Activated naive CD8-positive, alpha-beta T cell treated with anti-CD3 and anti-CD28 coated beads, Interleukin-2, amount 50 U/mL, for 16 hours (primary cell): ENCODE measurements around the gene DUSP15.
"Not testable (repeated sequence)": the region's sequence is repeated elsewhere in the genome, so short reads cannot be mapped to it uniquely, and the experiment has no call there.

Source experiments
- DNase-seq: peaks from one replicate; pipeline ENCODE4 v3.0.0-alpha.2; 2020; ENCODE audit warnings: low read depth, low spot score

The DUSP15 gene

DNA sequence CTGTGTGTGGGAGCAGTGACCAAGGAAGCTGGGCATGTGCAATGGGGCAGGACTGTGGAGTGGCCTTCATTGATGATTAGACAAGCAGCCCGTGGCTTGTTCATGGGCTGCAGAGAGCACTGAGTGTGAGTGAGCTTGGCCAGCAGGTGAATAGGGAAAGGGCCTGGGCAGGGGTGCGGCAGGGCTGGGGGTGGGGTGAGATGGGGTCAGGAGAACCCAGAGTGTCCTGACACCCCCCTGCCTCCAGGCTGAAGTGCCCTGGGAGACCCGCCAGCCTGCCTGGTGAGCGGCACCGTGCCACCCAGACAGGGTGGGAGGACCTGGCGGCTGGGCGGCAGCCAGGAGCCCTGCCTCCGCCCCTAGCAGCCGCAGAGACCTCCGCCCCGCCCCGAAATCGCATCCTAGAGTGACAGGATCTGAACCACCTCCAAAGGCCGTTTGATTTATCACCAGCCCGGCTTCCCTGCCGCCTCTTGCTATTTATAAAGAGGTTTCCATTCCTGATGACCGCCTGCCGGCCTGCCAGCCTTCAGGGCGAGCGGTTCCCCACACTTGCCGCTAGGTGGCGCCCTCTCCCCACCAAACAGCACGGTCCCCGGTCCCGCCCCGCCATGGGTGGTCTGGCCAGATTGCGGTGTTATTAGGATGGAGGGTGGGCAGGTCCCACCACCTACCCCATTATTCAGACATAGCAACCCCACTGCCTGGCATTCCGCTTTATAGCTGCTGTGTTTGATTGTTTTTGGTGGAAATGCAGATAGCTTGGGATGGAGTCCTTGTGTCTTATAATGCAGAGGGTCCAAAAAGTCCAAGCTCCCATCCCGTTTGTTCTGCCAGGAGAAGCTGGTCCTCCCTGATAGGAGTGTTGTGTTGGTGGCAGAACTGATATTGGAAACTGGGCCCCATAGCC is 47.7 kb downstream of the DUSP15 start:
- peak; percentile 61 for DNase-seq

DNA sequence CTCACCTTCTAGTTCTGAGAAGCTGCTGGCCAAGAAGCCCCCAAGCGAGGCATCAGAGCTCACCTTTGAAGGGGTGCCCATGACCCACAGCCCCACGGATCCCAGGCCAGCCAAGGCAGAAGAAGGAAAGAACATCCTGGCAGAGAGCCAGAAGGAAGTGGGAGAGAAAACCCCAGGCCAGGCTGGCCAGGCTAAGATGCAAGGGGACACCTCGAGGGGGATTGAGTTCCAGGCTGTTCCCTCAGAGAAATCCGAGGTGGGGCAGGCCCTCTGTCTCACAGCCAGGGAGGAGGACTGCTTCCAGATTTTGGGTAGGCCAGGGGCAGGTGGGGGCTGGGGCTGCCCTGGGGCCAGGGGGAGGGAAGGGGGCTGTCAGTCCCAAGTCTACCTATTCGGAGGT is 48.9 kb downstream of the DUSP15 start:
- no peak for DNase-seq

DNA sequence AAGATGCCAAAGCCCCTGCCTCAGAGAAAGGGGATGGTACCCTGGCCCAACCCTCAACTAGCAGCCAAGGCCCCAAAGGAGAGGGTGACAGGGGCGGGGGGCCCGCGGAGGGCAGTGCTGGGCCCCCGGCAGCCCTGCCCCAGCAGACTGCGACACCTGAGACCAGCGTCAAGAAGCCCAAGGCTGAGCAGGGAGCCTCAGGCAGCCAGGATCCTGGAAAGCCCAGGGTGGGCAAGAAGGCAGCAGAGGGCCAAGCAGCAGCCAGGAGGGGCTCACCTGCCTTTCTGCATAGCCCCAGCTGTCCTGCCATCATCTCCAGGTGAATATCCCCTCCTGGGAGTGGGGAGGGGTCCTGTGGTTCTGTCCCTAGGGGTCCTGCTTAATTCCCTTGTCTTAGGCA is 50.1 kb downstream of the DUSP15 start:
- no peak for DNase-seq

DNA sequence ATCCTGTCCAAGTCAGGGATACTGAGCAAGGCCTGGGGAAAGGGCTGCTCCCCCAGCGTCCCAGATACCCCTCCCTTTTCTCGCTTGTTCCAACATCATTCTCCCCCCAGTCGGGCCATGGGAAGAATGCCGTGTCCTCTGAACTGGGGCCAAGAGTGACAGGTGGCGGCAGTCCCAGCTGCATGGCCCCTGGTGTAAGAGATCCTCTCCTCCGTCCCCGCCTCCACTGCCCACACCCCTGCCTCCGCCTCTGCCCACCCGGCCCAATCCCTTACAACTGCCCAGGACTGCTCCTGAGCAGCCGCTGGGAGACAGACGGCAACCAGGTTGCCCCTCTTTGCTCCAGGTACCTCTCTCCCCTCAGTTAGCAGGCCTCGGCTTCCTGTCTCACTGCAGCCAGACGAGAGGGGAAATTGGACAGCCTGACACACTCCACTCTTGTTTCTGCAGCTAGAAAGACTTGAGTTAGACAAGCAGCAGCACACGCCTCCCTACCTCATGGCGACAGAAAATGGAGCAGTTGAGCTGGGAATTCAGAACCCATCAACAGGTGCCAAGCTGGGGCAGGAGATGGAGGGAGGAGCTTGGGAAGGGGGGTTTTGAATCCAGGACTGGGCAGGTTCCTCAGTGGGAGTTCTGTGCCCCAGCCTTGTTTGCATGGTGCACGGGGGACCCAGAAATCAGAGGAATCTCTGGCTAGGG is 51.1 kb downstream of the DUSP15 start, which contains the start of gene MYLK2:
Gene MYLK2 (plus strand): TSS at position 274 of the 702 bp plus-strand sequence. CDS start 225 bp downstream, at position 499.
- no peak for DNase-seq

DNA sequence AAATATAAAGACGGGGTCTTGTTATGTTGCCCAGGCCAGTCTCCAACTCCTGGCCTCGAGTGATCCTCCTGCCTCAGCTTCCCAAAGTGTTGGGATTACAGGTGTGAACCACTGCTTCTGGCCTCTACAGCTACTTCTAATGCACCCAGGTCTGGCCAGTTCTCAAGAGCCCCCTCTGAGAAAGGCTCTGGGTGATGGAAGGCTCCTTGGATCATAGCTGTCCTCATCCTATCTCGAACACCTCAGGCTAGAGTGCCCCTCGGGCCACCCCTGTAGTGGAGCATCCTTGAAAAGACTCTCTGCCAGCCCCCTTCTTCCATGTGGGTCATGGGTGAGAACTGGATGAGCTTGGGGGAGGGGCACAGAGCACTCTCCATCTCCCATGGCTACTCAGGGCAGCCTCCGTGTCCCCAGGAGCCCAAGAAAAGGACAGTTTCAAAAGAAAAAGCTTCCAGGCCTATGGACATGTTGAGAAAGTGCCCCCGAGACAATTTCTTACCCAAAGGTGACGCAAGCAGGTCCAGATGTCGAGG is 51.9 kb downstream of the DUSP15 start:
- no peak for DNase-seq

DNA sequence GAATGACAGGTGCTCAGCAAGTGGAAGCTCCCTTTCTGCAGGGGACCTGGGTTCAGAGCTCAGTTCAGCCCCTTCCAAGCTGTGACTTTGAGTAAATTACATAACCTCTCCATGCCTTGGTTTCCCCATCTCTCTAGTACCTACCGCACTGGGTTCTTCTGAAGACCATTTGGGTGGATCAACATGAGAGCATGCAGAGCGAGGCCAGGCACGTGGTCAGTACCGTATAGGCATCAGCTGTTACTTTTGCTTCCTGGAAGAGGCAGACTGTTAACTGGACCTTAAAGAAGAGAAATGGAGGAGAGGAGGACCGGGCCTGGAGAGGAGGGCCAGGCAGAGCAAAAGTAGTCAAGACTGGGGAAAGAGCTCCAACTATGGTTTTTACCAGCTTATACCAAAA is 52.9 kb downstream of the DUSP15 start:
- no peak for DNase-seq

DNA sequence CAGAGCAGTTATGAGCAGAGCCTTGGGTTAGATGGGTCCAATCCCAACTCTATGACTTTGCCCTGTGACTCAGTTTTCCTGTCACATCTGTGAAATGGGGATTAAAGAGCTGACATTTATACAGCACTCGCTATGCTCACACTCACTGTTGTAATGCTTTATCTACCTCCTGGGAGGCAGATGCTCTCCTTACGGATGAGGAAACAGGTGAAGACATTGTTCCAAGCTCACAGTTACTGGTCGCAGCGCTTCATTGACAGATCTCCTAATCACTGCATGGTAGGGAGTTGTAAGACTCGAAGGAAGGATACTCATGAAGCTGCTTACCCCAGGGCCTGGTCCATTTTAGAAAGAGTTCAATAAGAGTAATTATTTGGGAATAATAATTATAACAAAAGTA is 54.1 kb downstream of the DUSP15 start:
- DNase-seq: no peak

DNA sequence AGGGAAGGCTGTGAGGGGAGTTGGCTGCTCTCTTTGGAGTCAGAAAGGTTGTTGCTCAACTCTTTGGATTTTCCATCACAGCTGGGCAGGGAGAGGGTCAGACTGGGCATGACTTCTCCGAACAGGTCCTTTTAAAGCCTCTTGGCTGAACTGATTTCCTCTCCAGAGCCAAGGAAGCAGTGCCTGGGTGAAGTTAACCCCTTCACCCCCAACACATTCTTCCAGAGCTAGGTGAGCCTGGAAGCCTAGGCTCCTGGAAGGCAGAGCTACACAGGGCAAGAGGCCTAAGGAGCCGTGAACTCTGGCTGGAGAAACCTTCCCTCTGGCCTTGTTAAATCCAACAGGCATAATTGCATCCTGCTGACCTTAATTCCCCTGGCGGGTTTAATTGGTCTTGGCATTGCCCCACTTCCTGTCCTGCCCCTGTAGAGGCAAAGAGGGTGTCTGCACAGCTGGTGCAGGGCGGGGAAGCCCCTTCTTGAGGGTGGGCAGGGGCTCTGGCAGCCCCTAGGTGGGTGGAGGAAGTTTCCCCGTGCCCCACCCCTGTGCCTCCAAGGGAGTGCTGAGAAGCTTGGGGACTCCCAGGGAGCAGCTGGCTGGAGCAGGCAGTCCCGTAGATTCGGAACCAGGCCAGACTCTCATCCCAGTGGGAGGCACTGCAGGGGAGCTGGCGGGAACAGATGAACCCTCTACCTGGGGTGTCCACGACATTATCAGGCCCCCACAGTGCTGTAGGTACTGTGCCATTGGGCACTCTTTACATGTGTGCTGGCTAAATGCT is 54.7 kb downstream of the DUSP15 start:
- DNase-seq: no peak

DNA sequence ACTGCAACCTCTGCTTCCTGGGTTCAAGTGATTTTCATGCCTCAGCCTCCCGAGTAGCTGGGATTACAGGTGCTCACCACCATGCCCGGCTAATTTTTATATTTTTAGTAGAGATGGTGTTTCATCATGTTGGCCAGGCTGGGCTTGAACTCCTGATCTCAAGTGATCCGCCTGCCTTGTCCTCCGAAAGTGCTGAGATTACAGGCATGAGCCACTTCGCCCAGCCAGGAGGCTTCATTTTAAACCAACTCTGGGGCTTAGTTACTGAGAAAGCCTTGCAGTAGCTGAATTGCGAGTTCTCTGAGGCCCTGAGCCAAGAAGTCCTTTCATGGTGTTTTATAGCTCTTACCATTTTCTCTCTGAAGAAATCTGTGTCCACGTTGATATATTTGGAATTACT is 56.2 kb downstream of the DUSP15 start:
- DNase-seq: not testable (repeated sequence)

DNA sequence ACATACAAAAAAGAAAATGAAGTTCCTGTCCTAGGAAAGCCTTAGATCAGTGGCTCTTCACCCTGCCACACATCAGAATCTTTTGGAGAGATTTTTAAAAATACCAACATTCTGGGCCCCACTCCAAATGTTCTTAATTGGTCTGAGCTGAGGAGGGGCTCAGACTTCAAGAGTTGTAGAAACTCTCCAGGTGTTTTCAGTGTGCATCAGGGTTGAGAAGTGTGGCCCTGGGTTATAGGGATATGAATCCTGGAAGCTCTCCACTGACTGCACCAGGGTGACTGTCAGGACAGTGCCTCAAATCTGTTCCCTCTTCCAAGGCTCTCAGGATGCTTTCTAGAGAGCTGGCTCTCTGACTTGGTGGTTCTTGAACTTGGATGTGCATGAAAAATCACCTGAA is 56.7 kb downstream of the DUSP15 start:
- no peak for DNase-seq

DNA sequence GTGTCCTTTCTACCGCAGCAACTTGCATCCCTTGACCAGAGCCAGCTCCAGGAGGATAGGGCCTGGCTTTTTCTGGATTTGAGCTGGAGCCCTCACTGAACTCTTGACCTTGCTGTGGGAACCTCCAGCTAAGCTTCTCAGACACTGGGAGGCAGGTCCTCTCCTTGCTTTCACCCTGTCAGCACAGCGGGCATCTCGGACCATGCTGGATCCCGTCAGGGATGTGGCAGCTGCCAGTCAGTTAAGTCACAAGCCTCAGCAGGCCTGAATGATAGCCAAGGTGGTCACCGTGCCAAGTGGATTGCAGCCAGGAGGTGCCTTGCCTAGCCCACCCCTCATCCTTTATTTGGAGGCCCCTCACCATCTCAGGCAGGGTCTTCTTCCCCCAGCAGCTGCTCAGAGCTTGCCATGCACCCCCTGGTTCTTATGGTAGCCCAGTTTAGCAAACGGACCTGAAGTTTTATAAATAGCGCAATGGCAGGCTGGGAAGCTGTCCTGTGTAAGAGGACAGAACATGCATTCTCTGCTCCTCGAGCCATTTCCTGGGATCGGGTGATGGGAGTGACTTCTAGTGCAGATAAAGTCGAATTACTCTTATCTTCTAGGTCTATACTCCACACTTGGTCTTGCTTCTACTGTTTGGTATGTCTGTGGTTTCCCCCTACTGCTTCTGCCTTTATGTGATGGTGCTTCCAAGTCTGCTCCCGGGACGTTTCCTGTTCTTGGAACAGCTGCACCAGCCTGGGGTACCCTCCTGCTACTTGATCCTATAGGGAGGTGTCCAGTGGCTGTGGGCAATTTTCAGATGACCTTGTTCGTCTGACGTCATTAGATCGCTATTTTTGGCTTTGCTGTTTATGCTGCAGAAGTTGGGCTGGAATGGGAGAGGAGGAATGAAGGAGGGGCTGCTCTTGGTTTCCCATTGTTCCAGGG is 58.3 kb downstream of the DUSP15 start:
- DNase-seq: no peak

DNA sequence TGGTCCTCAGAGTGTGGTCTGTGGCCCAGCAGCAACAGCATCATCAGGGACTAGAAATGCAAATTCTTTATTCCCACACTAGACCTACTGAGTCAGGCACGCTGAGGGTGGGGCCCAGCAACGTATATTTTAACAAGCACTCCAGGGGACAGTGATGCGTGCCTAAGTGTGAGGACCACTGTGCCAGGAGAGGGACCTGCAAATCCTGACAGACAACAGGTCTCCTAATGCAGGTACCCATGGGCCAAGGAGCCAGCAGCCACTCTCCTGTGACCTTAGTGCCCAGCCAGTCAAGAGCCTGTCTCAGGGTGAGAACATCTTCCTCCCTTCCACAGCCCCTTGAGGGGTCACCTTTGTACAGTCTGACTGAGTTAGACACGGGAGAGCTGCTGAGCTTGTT is 59.1 kb downstream of the DUSP15 start:
- DNase-seq: no peak
